Measurements from ENCODE around the gene TPPP.
A peak's percentile ranks its signal among the peaks of the same experiment; 100 is the strongest.

TPPP gene

DNA sequence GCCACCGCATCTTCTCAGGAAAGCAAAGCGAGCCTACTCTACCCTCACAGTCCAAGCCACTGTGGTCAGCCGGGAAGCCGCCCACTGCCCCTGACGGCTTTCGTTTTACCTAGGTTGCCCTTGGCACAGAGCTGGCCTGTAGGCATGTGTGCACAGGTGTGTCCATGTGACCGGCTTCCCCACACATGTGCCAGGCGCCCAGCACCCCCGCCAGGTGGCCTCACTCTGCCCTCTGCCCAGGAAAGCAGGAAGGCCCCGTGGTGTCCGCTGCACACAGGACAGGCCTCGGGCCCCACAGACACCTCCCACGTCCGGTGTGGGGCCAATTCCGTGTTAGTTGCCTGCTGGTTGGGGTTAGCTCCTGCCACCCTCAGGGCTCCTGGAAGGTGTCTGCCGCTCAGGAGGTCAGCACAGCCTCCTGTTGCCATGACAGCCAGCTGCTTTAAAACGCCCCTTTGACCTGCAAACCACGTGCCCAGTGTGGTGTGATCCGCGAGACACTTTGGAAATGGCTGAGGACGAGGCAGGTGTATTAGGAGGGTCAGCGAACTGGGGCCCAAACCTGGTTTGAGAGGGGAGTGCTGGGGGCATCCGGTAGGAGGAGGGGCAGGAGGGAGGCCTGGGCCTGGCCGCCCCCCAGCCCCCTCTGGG is 28.7 kb downstream of the TPPP start:
- H3K4me3 ChIP-seq (ENCODE audit: low read depth, low read length): peak overlapping the region; percentile 9
- TF ChIP-seq, protein P1, sequence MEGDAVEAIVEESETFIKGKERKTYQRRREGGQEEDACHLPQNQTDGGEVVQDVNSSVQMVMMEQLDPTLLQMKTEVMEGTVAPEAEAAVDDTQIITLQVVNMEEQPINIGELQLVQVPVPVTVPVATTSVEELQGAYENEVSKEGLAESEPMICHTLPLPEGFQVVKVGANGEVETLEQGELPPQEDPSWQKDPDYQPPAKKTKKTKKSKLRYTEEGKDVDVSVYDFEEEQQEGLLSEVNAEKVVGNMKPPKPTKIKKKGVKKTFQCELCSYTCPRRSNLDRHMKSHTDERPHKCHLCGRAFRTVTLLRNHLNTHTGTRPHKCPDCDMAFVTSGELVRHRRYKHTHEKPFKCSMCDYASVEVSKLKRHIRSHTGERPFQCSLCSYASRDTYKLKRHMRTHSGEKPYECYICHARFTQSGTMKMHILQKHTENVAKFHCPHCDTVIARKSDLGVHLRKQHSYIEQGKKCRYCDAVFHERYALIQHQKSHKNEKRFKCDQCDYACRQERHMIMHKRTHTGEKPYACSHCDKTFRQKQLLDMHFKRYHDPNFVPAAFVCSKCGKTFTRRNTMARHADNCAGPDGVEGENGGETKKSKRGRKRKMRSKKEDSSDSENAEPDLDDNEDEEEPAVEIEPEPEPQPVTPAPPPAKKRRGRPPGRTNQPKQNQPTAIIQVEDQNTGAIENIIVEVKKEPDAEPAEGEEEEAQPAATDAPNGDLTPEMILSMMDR (IDR thresholded peaks at IDR 0.05; ENCODE audit: control insufficient read depth, extremely low read depth, insufficient read depth): peak; percentile 42
- peak; percentile 92 for DNase-seq (ENCODE audit: low read depth)

DNA sequence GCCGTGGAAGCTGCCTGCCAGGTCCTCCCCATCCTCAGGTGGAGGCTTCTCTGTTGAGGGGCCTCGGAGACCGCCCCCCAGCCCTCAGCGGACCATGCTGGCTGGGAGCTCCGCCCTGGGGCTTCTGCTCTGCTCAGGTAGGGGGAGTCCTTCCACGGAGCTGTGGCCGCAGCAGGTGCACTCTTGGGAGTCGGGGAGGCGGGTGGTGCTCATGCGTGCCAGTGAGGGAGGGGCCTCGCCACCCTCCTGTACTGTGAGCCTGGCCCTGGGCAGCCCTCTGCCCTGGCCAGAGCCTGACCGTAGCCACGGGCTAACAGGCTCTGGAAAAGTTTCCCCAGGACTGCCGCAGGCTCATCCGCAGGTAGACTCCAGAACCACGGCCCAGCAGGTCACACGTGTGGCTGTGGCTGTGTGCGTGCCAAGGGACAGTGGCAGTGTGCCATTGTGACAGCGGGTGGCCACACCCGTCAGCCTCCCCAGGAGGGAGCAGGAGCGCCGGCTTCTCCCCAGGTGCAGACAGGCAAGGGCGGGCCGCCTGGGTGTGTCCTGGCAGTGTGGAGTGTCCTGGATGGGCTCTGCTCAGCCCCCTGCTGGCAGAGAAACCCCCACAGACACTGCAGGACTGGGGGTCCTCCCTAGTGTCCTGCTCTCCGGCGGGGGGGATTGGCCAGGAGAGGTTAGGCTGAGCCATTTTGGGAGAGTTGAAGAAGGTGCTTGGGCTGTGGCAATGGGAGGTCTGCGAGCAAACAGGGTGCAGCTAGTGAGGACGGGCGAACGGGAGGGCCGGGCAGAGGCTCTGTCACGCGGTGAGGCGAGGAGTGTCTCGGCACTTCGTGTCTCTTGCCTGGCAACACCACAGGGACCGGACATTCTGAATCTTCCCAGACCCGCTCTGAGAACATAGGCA is 29.5 kb downstream of the TPPP start:
- TF ChIP-seq, protein P1 (IDR thresholded peaks at IDR 0.05; ENCODE audit: control insufficient read depth, extremely low read depth, insufficient read depth): peak; percentile 16; the same call in 1 of the 2 replicates
- DNase-seq (ENCODE audit: low read depth): peak; percentile 86
- H3K4me3 ChIP-seq (ENCODE audit: low read depth, low read length): peak overlapping the region; percentile 9

DNA sequence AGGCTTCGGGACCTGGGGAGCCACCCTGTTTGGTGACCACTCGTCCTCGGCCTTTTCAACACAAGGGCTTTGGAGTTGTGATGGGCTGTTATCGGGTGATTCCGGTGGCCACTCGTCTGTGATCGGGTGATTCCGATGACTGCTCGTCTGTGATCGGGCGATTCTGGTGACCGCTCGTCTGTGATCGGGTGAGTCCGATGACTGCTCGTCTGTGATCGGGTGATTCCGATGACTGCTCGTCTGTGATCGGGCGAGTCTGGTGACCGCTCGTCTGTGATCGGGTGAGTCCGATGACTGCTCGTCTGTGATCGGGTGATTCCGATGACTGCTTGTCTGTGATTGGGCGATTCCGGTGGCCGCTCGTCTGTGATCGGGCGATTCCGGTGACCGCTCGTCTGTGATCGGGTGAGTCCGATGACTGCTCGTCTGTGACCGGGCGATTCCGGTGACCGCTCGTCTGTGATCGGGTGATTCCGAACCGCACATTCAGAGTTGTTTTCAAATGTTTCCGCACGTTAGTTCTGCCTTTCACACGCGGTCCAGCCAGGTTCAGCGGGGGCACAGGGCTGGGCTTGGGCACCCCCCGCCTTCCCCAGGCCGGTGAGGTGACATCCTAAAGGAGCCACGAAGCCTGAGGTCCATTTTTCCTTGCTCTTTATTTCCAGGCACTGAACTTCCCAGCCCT is 30.3 kb downstream of the TPPP start:
- TF ChIP-seq, protein P1 (IDR thresholded peaks at IDR 0.05; ENCODE audit: control insufficient read depth, extremely low read depth, insufficient read depth): no peak
- no peak for DNase-seq (ENCODE audit: low read depth)
- H3K4me3 ChIP-seq (ENCODE audit: low read depth, low read length): no peak overlapping the region

DNA sequence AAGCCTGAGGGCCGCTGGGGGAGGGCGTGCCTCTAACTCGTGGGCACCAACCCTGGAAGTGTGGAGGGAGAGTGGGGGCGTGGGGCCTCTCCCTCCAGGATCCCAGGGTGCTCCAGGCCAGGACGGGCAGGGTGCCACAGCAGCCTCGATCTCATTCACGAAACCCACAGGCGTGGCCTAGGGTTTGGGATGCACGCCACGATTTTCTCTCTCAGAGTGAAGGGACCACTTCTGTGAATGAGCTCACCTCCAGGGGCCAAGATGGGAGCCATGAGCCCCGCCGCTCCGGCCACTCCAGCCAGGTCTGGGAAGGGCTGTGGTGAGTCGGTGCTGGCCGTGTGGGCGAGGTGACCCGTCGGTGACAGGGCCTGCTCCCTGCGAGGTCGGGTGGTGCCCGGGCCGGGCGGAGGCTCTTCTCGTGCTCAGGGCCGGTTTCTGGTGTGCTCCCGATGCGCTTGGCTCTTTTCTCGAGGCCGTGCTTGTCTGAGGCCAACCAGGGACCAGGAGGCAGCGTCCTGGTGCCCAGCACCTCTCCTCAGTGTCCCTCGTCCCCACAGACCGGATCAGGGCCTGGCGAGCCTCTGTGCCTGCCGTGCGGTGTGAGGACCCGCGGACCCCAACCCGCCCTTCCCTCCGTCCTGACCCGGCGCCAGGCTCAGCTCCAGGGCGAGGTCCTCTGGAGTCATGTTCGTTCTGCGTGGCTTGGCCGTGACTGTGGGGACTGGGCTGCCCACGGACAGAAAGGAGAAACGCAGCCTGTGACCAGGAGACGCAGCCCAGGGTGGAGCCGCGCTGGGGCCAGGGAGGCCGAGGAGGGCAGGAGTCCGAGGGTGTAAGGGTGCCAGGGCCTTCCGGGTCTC is 31.0 kb downstream of the TPPP start:
- TF ChIP-seq, protein P1 (IDR thresholded peaks at IDR 0.05; ENCODE audit: control insufficient read depth, extremely low read depth, insufficient read depth): no peak
- H3K4me3 ChIP-seq (ENCODE audit: low read depth, low read length): no peak overlapping the region
- DNase-seq (ENCODE audit: low read depth): no peak

DNA sequence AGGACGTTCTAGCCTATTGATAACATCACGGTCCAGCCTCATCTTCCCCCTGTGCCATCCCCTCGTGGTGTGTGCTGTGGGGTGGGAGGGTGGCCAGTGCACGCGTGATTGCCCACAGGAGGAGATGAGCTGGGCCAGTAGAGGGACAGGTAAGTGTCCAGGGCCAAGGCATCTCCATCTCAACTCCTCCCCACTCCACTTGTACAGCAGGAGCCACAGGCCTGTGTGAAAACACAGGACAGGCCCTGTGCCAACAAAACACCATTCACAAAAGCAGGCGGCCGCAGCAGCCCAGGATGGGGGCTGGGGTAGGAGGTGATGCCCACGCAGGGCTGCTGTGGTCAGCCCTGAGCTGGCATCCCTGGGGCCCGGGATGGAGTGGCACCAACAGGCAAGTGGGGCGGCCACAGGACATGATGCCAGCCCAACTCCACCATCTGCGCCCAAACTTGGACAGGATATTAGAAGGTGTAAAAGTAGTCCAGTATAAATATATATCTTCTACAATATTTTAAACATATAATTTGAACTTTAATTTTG is 32.6 kb downstream of the TPPP start:
- TF ChIP-seq, protein P1 (IDR thresholded peaks at IDR 0.05; ENCODE audit: control insufficient read depth, extremely low read depth, insufficient read depth): no peak
- H3K4me3 ChIP-seq (ENCODE audit: low read depth, low read length): no peak overlapping the region
- no peak for DNase-seq (ENCODE audit: low read depth)
